ENCODE results near the gene POU3F2. TPM values are rescaled to one million over a fixed set of nuclear protein-coding genes. Genes with fewer than 3 reads are reported as not detected.

Gene POU3F2
- total RNA-seq, 4 donors from 2014 or later = 0.08 TPM; not detected in 3

GRCh38 chr6:98797217-98797994, 37.0 kb upstream of the POU3F2 start:
- H3K27me3 ChIP-seq = peaks cover 19% of the 10 kb centered on the region
- H3K4me3 ChIP-seq = no peak overlapping the region
- no peaks in the 10 kb centered on the region for H3K9me3 ChIP-seq
- no peak for TF ChIP-seq POLR2A (IDR thresholded peaks at IDR 0.05)
- TF ChIP-seq POLR2AphosphoS5 (IDR thresholded peaks at IDR 0.05) = no peak
- no peak for TF ChIP-seq EP300 (IDR thresholded peaks at IDR 0.05)
- TF ChIP-seq, protein P1, sequence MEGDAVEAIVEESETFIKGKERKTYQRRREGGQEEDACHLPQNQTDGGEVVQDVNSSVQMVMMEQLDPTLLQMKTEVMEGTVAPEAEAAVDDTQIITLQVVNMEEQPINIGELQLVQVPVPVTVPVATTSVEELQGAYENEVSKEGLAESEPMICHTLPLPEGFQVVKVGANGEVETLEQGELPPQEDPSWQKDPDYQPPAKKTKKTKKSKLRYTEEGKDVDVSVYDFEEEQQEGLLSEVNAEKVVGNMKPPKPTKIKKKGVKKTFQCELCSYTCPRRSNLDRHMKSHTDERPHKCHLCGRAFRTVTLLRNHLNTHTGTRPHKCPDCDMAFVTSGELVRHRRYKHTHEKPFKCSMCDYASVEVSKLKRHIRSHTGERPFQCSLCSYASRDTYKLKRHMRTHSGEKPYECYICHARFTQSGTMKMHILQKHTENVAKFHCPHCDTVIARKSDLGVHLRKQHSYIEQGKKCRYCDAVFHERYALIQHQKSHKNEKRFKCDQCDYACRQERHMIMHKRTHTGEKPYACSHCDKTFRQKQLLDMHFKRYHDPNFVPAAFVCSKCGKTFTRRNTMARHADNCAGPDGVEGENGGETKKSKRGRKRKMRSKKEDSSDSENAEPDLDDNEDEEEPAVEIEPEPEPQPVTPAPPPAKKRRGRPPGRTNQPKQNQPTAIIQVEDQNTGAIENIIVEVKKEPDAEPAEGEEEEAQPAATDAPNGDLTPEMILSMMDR (IDR thresholded peaks at IDR 0.05) = no peak
- 71 to 86% methylated on average over 6 of the region's 6 CpGs for WGBS, 2 donors (ENCODE audit: low coverage in 1 of 2)
- no peak overlapping the region for H3K27ac ChIP-seq
- no peak for ATAC-seq
- no peaks in the 10 kb centered on the region for H3K4me1 ChIP-seq
- no peaks in the 10 kb centered on the region for H3K36me3 ChIP-seq

DNA sequence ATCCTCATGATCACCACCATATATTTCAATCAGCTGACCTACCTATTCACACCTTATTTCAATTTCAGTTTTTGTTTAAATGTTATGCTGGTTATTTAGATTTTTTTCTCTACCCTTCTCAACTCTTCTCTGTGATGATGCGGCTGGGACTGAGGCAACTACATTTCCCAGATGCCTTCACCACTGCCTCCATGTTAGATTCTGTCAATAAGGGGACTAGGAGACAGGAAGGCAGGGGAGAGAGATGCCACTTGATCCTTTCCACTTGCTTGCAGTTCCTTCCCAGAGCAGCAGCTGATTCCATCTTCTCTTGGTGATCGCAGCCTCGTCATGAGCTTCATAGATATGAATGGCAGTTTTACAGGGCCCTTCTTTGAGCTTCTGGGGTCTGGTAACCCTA, 33.5 kb upstream of the POU3F2 start:
- Histone ChIP-seq H3K4me3 (no peak overlapping the region), H3K36me3 (no peaks in the 10 kb centered on the region), H3K4me1 (no peaks in the 10 kb centered on the region), H3K27me3 (peaks cover 16% of the 10 kb centered on the region), H3K9me3 (no peaks in the 10 kb centered on the region), H3K27ac (no peak overlapping the region)
- no peak for TF ChIP-seq EP300 (IDR thresholded peaks at IDR 0.05)
- no peak for TF ChIP-seq POLR2A (IDR thresholded peaks at IDR 0.05)
- TF ChIP-seq POLR2AphosphoS5 (IDR thresholded peaks at IDR 0.05) = no peak
- TF ChIP-seq, protein P1 (IDR thresholded peaks at IDR 0.05) = no peak
- no peak for ATAC-seq
- whole genome bisulfite sequencing, 2 donors (ENCODE audit: low coverage in 1 of 2) = 77 to 80% methylated on average over 1 to 3 of the region's 3 CpGs

- Histone ChIP-seq H3K4me3 (no peak overlapping the region), H3K36me3 (no peaks in the 10 kb centered on the region), H3K27me3 (peaks cover 25% of the 10 kb centered on the region), H3K27ac (no peak overlapping the region), H3K4me1 (no peaks in the 10 kb centered on the region), H3K9me3 (no peaks in the 10 kb centered on the region)
- no peak for ATAC-seq
- no peak for TF ChIP-seq POLR2A (IDR thresholded peaks at IDR 0.05)
- TF ChIP-seq, protein P1 (IDR thresholded peaks at IDR 0.05) = no peak
- no peak for TF ChIP-seq EP300 (IDR thresholded peaks at IDR 0.05)
- TF ChIP-seq POLR2AphosphoS5 (IDR thresholded peaks at IDR 0.05) = no peak
- 44 to 67% methylated on average over 2 to 3 of the region's 4 CpGs for WGBS, 2 donors (ENCODE audit: low coverage in 1 of 2)
These were observed 25.7 kb upstream of the POU3F2 start for GRCh38 chr6:98808541-98809210.

- ATAC-seq = no peak
- Histone ChIP-seq H3K9me3 (peaks cover 0 to 15% (median 0%) of the 10 kb centered on the region in 3 donors), H3K4me3 (no peak overlapping the region), H3K4me1 (no peaks in the 10 kb centered on the region), H3K36me3 (no peaks in the 10 kb centered on the region), H3K27ac (no peak overlapping the region), H3K27me3 (peaks cover 24% of the 10 kb centered on the region)
- TF ChIP-seq POLR2AphosphoS5 (IDR thresholded peaks at IDR 0.05) (no peak), EP300 (IDR thresholded peaks at IDR 0.05) (no peak), POLR2A (IDR thresholded peaks at IDR 0.05) (no peak)
- TF ChIP-seq, protein P1 (IDR thresholded peaks at IDR 0.05) = no peak
- WGBS, 2 donors (ENCODE audit: low coverage in 1 of 2) = 84 to 92% methylated on average over 4 of the region's 4 CpGs
These were observed 22.2 kb upstream of the POU3F2 start for GRCh38 chr6:98812220-98812619.

GRCh38 chr6:98816799-98817198, 17.6 kb upstream of the POU3F2 start:
- peaks cover 39% of the 10 kb centered on the region for H3K27me3 ChIP-seq
- ATAC-seq = no peak
- no peaks in the 10 kb centered on the region for H3K36me3 ChIP-seq
- H3K4me1 ChIP-seq = no peaks in the 10 kb centered on the region
- peaks cover 0 to 24% (median 0%) of the 10 kb centered on the region in 3 donors for H3K9me3 ChIP-seq
- H3K27ac ChIP-seq = no peak overlapping the region
- no peak overlapping the region for H3K4me3 ChIP-seq
- TF ChIP-seq EP300 (IDR thresholded peaks at IDR 0.05) (no peak), POLR2A (IDR thresholded peaks at IDR 0.05) (no peak), POLR2AphosphoS5 (IDR thresholded peaks at IDR 0.05) (no peak)
- TF ChIP-seq, protein P1 (IDR thresholded peaks at IDR 0.05) = no peak
